Measurements from ENCODE around the gene CLTA.
A peak's percentile ranks its signal among the peaks of the same experiment; 100 is the strongest.
"Not testable (repeated sequence)": the region's sequence is repeated elsewhere in the genome, so short reads cannot be mapped to it uniquely, and the experiment has no call there.

The CLTA gene

GRCh38 chr9:36164989-36165388 is 25.7 kb upstream of the CLTA start:
- H3K9me3 Mint-ChIP-seq (ENCODE audit: low read depth), result no peaks in the 10 kb centered on the region
- H3K4me3 Mint-ChIP-seq, result peak overlapping the region; percentile 35
- peaks cover 6% of the 10 kb centered on the region for H3K4me1 Mint-ChIP-seq (ENCODE audit: low read depth)
- no peaks in the 10 kb centered on the region for H3K27me3 Mint-ChIP-seq
- no peak overlapping the region for H3K27ac Mint-ChIP-seq
- H3K36me3 Mint-ChIP-seq, result no peaks in the 10 kb centered on the region

GRCh38 chr9:36165826-36166167 is 24.9 kb upstream of the CLTA start:
- Mint-ChIP-seq H3K9me3 (ENCODE audit: low read depth) (no peaks in the 10 kb centered on the region), H3K4me3 (peak overlapping the region; percentile 46), H3K27me3 (no peaks in the 10 kb centered on the region), H3K36me3 (no peaks in the 10 kb centered on the region), H3K4me1 (ENCODE audit: low read depth) (peaks cover 6% of the 10 kb centered on the region), H3K27ac (no peak overlapping the region)

GRCh38 chr9:36166168-36166927 is 24.4 kb upstream of the CLTA start:
- H3K9me3 Mint-ChIP-seq (ENCODE audit: low read depth), result no peaks in the 10 kb centered on the region
- H3K4me1 Mint-ChIP-seq (ENCODE audit: low read depth), result peaks cover 6% of the 10 kb centered on the region
- no peak overlapping the region for H3K27ac Mint-ChIP-seq
- no peaks in the 10 kb centered on the region for H3K27me3 Mint-ChIP-seq
- H3K36me3 Mint-ChIP-seq, result no peaks in the 10 kb centered on the region
- peak overlapping the region; percentile 67 for H3K4me3 Mint-ChIP-seq

- no peak within 1 kb of the TSS for H3K27ac Mint-ChIP-seq
Measured at GRCh38 chr9:36169166-36169565, 21.6 kb upstream of the CLTA start, which contains the start of gene CCIN. TSS of gene CCIN (plus strand) at chr9:36169388. CDS start at chr9:36169503, 115 bp downstream.

GRCh38 chr9:36169708-36170107 is 21.0 kb upstream of the CLTA start:
- Mint-ChIP-seq H3K9me3 (ENCODE audit: low read depth) (no peaks in the 10 kb centered on the region), H3K27me3 (no peaks in the 10 kb centered on the region), H3K4me3 (no peak overlapping the region), H3K27ac (no peak overlapping the region), H3K36me3 (no peaks in the 10 kb centered on the region), H3K4me1 (ENCODE audit: low read depth) (peaks cover 5% of the 10 kb centered on the region)

More at GRCh38 chr9:36169166-36169565, 21.6 kb upstream of the CLTA start, which contains the start of gene CCIN:
- Mint-ChIP-seq H3K36me3 (no peaks in the 10 kb centered on the region), H3K4me3 (no peak within 1 kb of the TSS), H3K9me3 (ENCODE audit: low read depth) (no peaks in the 10 kb centered on the region), H3K4me1 (ENCODE audit: low read depth) (peaks cover 5% of the 10 kb centered on the region), H3K27me3 (no peaks in the 10 kb centered on the region)

GRCh38 chr9:36170531-36170930 is 20.2 kb upstream of the CLTA start:
- Mint-ChIP-seq H3K27me3 (no peaks in the 10 kb centered on the region), H3K36me3 (no peaks in the 10 kb centered on the region), H3K4me3 (no peak overlapping the region), H3K9me3 (ENCODE audit: low read depth) (no peaks in the 10 kb centered on the region), H3K27ac (no peak overlapping the region), H3K4me1 (ENCODE audit: low read depth) (peaks cover 3% of the 10 kb centered on the region)

GRCh38 chr9:36173861-36174260 is 16.9 kb upstream of the CLTA start:
- Mint-ChIP-seq H3K4me3 (no peak overlapping the region), H3K27me3 (no peaks in the 10 kb centered on the region), H3K36me3 (no peaks in the 10 kb centered on the region), H3K4me1 (ENCODE audit: low read depth) (no peaks in the 10 kb centered on the region), H3K9me3 (ENCODE audit: low read depth) (no peaks in the 10 kb centered on the region), H3K27ac (no peak overlapping the region)

GRCh38 chr9:36174271-36174670 is 16.4 kb upstream of the CLTA start:
- Mint-ChIP-seq H3K36me3 (no peaks in the 10 kb centered on the region), H3K4me1 (ENCODE audit: low read depth) (no peaks in the 10 kb centered on the region), H3K27ac (no peak overlapping the region), H3K27me3 (no peaks in the 10 kb centered on the region), H3K9me3 (ENCODE audit: low read depth) (no peaks in the 10 kb centered on the region), H3K4me3 (no peak overlapping the region)

- no peaks in the 10 kb centered on the region for H3K9me3 Mint-ChIP-seq (ENCODE audit: low read depth)
- no peaks in the 10 kb centered on the region for H3K36me3 Mint-ChIP-seq
- H3K4me3 Mint-ChIP-seq, result no peak overlapping the region
- H3K4me1 Mint-ChIP-seq (ENCODE audit: low read depth), result no peaks in the 10 kb centered on the region
- H3K27ac Mint-ChIP-seq, result no peak overlapping the region
- H3K27me3 Mint-ChIP-seq, result no peaks in the 10 kb centered on the region
Measured at GRCh38 chr9:36174731-36175130, 16.0 kb upstream of the CLTA start.

- H3K4me3 Mint-ChIP-seq; H3K9me3 Mint-ChIP-seq (ENCODE audit: low read depth); H3K36me3 Mint-ChIP-seq; H3K4me1 Mint-ChIP-seq (ENCODE audit: low read depth); H3K27me3 Mint-ChIP-seq; H3K27ac Mint-ChIP-seq: not testable (repeated sequence)
Measured at GRCh38 chr9:36175209-36175608, 15.5 kb upstream of the CLTA start.

GRCh38 chr9:36176496-36176895 is 14.2 kb upstream of the CLTA start:
- H3K9me3 Mint-ChIP-seq (ENCODE audit: low read depth); H3K4me1 Mint-ChIP-seq (ENCODE audit: low read depth); H3K36me3 Mint-ChIP-seq; H3K4me3 Mint-ChIP-seq; H3K27ac Mint-ChIP-seq; H3K27me3 Mint-ChIP-seq: not testable (repeated sequence)

GRCh38 chr9:36177571-36177970 is 13.2 kb upstream of the CLTA start:
- Mint-ChIP-seq H3K9me3 (ENCODE audit: low read depth) (no peaks in the 10 kb centered on the region), H3K4me1 (ENCODE audit: low read depth) (no peaks in the 10 kb centered on the region), H3K27me3 (no peaks in the 10 kb centered on the region), H3K36me3 (no peaks in the 10 kb centered on the region), H3K4me3 (no peak overlapping the region), H3K27ac (no peak overlapping the region)

GRCh38 chr9:36180243-36180642 is 10.5 kb upstream of the CLTA start:
- H3K9me3 Mint-ChIP-seq (ENCODE audit: low read depth); H3K27me3 Mint-ChIP-seq; H3K36me3 Mint-ChIP-seq; H3K27ac Mint-ChIP-seq; H3K4me1 Mint-ChIP-seq (ENCODE audit: low read depth); H3K4me3 Mint-ChIP-seq: not testable (repeated sequence)

- Mint-ChIP-seq H3K27me3 (no peaks in the 10 kb centered on the region), H3K4me1 (ENCODE audit: low read depth) (peaks cover 12% of the 10 kb centered on the region), H3K4me3 (no peak overlapping the region), H3K27ac (no peak overlapping the region), H3K36me3 (no peaks in the 10 kb centered on the region), H3K9me3 (ENCODE audit: low read depth) (no peaks in the 10 kb centered on the region)
Measured at GRCh38 chr9:36187414-36187813, 3.3 kb upstream of the CLTA start.

- H3K4me3 Mint-ChIP-seq, result no peak overlapping the region
- H3K9me3 Mint-ChIP-seq (ENCODE audit: low read depth), result no peaks in the 10 kb centered on the region
- H3K27ac Mint-ChIP-seq, result no peak overlapping the region
- H3K4me1 Mint-ChIP-seq (ENCODE audit: low read depth), result peaks cover 20% of the 10 kb centered on the region
- H3K27me3 Mint-ChIP-seq, result no peaks in the 10 kb centered on the region
- peaks cover 4% of the 10 kb centered on the region for H3K36me3 Mint-ChIP-seq
Measured at GRCh38 chr9:36188212-36188611, 2.5 kb upstream of the CLTA start.

- H3K4me3 Mint-ChIP-seq, result peak overlapping the region; percentile 99
- H3K27me3 Mint-ChIP-seq, result no peaks in the 10 kb centered on the region
- peaks cover 7% of the 10 kb centered on the region for H3K36me3 Mint-ChIP-seq
- no peaks in the 10 kb centered on the region for H3K9me3 Mint-ChIP-seq (ENCODE audit: low read depth)
- no peak overlapping the region for H3K27ac Mint-ChIP-seq
- peaks cover 37% of the 10 kb centered on the region for H3K4me1 Mint-ChIP-seq (ENCODE audit: low read depth)
Measured at GRCh38 chr9:36189976-36190375, 745 bp upstream of the CLTA start.
